ENCODE data around the gene ADARB1.

The ADARB1 gene

DNA sequence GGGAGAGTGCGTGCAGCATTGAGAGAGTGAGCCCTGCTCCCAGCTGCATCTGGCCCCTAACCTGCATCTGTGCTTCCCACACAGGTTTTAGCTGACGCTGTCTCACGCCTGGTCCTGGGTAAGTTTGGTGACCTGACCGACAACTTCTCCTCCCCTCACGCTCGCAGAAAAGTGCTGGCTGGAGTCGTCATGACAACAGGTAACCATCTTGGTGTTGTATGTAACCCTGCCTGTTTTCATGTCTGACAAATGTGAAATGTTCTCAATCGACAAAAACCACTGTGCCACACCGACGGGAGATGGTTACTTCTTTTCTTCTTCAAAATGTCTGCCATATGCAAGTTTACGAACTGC is 105.8 kb downstream of the ADARB1 start:
- ChIA-PET CTCF (interaction anchor here (0.5 to 1.3 kb wide), 3 partner anchors 39 to 778 kb away, joined by 4 to 6 read pairs (median 5); no protein-coding TSS in a partner anchor), POLR2A (no interaction called here)
- TF ChIP-seq ZNF623 (tag by site-specific recombination; IDR thresholded peaks at IDR 0.05), result no peak
- TF ChIP-seq, protein P1, sequence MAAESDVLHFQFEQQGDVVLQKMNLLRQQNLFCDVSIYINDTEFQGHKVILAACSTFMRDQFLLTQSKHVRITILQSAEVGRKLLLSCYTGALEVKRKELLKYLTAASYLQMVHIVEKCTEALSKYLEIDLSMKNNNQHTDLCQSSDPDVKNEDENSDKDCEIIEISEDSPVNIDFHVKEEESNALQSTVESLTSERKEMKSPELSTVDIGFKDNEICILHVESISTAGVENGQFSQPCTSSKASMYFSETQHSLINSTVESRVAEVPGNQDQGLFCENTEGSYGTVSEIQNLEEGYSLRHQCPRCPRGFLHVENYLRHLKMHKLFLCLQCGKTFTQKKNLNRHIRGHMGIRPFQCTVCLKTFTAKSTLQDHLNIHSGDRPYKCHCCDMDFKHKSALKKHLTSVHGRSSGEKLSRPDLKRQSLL (tag by site-specific recombination; IDR thresholded peaks at IDR 0.05), result no peak
- no peak overlapping the region for H3K4me3 ChIP-seq (ENCODE audit: low read depth, low read length)
- no peak overlapping the region for H3K27ac ChIP-seq (ENCODE audit: extremely low read depth, low read depth, low read length)
- H3K9me3 ChIP-seq (ENCODE audit: control insufficient read depth, insufficient read depth, low read depth, low read length), result no peaks in the 10 kb centered on the region
- H3K4me1 ChIP-seq (ENCODE audit: control insufficient read depth, insufficient read depth, low read length), result no peaks in the 10 kb centered on the region
- peaks cover 4 to 20% of the 10 kb centered on the region in 2 experiments; a peak in 2 of 3 replicates for H3K36me3 ChIP-seq (ENCODE audit: control insufficient read depth in 2 of 2, insufficient read depth in 1 of 2, low read length in 2 of 2)

DNA sequence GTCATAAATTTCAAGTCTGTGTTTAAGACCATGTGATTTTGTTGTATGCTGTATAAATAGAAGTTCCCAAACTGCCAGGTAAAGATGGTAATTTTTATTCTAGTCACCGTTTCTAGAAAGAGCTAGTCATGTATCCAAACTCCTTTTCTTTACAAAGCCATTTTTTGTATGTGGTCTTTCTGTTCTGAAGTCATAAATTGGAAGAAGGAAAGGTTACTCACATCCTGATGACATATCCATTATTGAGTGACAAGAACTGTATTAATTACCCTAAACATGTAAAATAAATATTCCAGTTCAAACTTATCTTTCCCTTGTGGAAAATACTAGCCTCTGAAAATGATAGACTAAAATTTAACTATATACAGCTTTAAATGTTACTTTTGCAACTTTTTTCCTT is 108.6 kb downstream of the ADARB1 start:
- H3K36me3 ChIP-seq (ENCODE audit: control insufficient read depth in 2 of 2, insufficient read depth in 1 of 2, low read length in 2 of 2), result peaks cover 4 to 30% of the 10 kb centered on the region in 2 experiments; a peak in 2 of 3 replicates
- no peaks in the 10 kb centered on the region for H3K4me1 ChIP-seq (ENCODE audit: control insufficient read depth, insufficient read depth, low read length)
- H3K27ac ChIP-seq (ENCODE audit: extremely low read depth, low read depth, low read length), result no peak overlapping the region
- H3K9me3 ChIP-seq (ENCODE audit: control insufficient read depth, insufficient read depth, low read depth, low read length), result no peaks in the 10 kb centered on the region
- TF ChIP-seq ZNF555 (tag by site-specific recombination; conservative IDR thresholded peaks at IDR 0.05), result no peak
- no peak for TF ChIP-seq OSR2 (tag by site-specific recombination; IDR thresholded peaks at IDR 0.05)
- no peak for TF ChIP-seq ZXDB (tag by site-specific recombination; IDR thresholded peaks at IDR 0.05)
- TF ChIP-seq, protein P2, sequence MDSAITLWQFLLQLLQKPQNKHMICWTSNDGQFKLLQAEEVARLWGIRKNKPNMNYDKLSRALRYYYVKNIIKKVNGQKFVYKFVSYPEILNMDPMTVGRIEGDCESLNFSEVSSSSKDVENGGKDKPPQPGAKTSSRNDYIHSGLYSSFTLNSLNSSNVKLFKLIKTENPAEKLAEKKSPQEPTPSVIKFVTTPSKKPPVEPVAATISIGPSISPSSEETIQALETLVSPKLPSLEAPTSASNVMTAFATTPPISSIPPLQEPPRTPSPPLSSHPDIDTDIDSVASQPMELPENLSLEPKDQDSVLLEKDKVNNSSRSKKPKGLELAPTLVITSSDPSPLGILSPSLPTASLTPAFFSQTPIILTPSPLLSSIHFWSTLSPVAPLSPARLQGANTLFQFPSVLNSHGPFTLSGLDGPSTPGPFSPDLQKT (IDR thresholded peaks at IDR 0.05; ENCODE audit: borderline replicate concordance, low read depth, low read length), result no peak
- TF ChIP-seq ZFP41 (tag by site-specific recombination; IDR thresholded peaks at IDR 0.05; ENCODE audit: borderline replicate concordance), result no peak
- TF ChIP-seq ZNF629 (tag by site-specific recombination; IDR thresholded peaks at IDR 0.05), result no peak
- no peak for TF ChIP-seq ZNF585B (tag by site-specific recombination; IDR thresholded peaks at IDR 0.05)
- TF ChIP-seq ZNF544 (tag by site-specific recombination; IDR thresholded peaks at IDR 0.05), result no peak
- no peak for TF ChIP-seq ZNF792 (tag by site-specific recombination; IDR thresholded peaks at IDR 0.05)
- no peak for TF ChIP-seq ZNF248 (tag by site-specific recombination; IDR thresholded peaks at IDR 0.05)
- no peak for TF ChIP-seq ZNF48 (tag by site-specific recombination; IDR thresholded peaks at IDR 0.05)
- TF ChIP-seq, protein P3, sequence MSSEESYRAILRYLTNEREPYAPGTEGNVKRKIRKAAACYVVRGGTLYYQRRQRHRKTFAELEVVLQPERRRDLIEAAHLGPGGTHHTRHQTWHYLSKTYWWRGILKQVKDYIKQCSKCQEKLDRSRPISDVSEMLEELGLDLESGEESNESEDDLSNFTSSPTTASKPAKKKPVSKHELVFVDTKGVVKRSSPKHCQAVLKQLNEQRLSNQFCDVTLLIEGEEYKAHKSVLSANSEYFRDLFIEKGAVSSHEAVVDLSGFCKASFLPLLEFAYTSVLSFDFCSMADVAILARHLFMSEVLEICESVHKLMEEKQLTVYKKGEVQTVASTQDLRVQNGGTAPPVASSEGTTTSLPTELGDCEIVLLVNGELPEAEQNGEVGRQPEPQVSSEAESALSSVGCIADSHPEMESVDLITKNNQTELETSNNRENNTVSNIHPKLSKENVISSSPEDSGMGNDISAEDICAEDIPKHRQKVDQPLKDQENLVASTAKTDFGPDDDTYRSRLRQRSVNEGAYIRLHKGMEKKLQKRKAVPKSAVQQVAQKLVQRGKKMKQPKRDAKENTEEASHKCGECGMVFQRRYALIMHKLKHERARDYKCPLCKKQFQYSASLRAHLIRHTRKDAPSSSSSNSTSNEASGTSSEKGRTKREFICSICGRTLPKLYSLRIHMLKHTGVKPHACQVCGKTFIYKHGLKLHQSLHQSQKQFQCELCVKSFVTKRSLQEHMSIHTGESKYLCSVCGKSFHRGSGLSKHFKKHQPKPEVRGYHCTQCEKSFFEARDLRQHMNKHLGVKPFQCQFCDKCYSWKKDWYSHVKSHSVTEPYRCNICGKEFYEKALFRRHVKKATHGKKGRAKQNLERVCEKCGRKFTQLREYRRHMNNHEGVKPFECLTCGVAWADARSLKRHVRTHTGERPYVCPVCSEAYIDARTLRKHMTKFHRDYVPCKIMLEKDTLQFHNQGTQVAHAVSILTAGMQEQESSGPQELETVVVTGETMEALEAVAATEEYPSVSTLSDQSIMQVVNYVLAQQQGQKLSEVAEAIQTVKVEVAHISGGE (tag by site-specific recombination; conservative IDR thresholded peaks at IDR 0.05; ENCODE audit: low read depth), result no peak
- TF ChIP-seq ZNF501 (tag by site-specific recombination; IDR thresholded peaks at IDR 0.05), result no peak
- no peak for TF ChIP-seq ZNF843 (tag by site-specific recombination; IDR thresholded peaks at IDR 0.05)
- no peak for TF ChIP-seq ZNF2 (tag by site-specific recombination; IDR thresholded peaks at IDR 0.05)
- ChIA-PET CTCF (interaction anchor here (0.5 to 1.3 kb wide), 3 partner anchors 10 to 255 kb away, joined by 3 to 5 read pairs (median 4); no protein-coding TSS in a partner anchor), POLR2A (no interaction called here)
- H3K4me3 ChIP-seq (ENCODE audit: low read depth, low read length), result no peak overlapping the region

DNA sequence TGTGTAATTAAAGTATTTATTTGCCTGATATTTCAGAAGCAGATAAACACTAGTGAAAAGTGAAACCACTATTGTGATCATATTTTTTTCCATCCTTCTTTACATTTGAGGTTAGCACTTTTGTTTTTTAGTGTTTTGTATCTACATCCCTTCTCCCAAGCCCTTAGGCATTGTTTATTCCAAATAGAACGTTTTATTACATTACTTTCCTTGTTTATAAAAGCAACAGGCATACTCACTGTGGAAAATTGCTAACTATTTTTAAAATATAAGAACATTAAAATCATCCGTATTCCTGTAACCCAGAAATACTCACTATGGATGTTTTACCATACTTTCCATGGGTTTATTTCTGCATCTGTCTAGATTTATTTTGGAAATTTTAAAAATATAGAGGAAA is 109.5 kb downstream of the ADARB1 start:
- Histone ChIP-seq H3K36me3 (ENCODE audit: control insufficient read depth in 2 of 2, insufficient read depth in 1 of 2, low read length in 2 of 2) (peaks cover 4 to 30% of the 10 kb centered on the region in 2 experiments; a peak in 2 of 3 replicates), H3K9me3 (ENCODE audit: control insufficient read depth, insufficient read depth, low read depth, low read length) (no peaks in the 10 kb centered on the region), H3K4me3 (ENCODE audit: low read depth, low read length) (no peak overlapping the region), H3K4me1 (ENCODE audit: control insufficient read depth, insufficient read depth, low read length) (no peaks in the 10 kb centered on the region), H3K27ac (ENCODE audit: extremely low read depth, low read depth, low read length) (no peak overlapping the region)
- POLR2A ChIA-PET, result no interaction called here
- CTCF ChIA-PET, result no interaction called here
- TF ChIP-seq ZFHX2 (tag by site-specific recombination; conservative IDR thresholded peaks at IDR 0.05), result no peak
- TF ChIP-seq, protein P4, sequence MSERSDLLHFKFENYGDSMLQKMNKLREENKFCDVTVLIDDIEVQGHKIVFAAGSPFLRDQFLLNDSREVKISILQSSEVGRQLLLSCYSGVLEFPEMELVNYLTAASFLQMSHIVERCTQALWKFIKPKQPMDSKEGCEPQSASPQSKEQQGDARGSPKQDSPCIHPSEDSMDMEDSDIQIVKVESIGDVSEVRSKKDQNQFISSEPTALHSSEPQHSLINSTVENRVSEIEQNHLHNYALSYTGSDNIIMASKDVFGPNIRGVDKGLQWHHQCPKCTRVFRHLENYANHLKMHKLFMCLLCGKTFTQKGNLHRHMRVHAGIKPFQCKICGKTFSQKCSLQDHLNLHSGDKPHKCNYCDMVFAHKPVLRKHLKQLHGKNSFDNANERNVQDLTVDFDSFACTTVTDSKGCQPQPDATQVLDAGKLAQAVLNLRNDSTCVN (tag by site-specific recombination; optimal IDR thresholded peaks at IDR 0.05), result no peak
- no peak for TF ChIP-seq ZNF660 (tag by site-specific recombination; IDR thresholded peaks at IDR 0.05)
- TF ChIP-seq GLIS2 (tag by site-specific recombination; IDR thresholded peaks at IDR 0.05), result no peak
- no peak for TF ChIP-seq FEZF1 (tag by site-specific recombination; IDR thresholded peaks at IDR 0.05)
- no peak for TF ChIP-seq ZEB2 (tag by site-specific recombination; IDR thresholded peaks at IDR 0.05)
- no peak for TF ChIP-seq KLF1 (tag by site-specific recombination; IDR thresholded peaks at IDR 0.05)
- TF ChIP-seq SCRT1 (tag by site-specific recombination; IDR thresholded peaks at IDR 0.05; ENCODE audit: borderline replicate concordance), result no peak
